A549 (cell line): Measurements from ENCODE around the gene TBC1D28. TPM values are rescaled to one million over a fixed set of nuclear protein-coding genes. Genes with fewer than 3 reads are reported as not detected.
A peak's percentile ranks its signal among the peaks of the same experiment; 100 is the strongest.
"Not testable (repeated sequence)": the region's sequence is repeated elsewhere in the genome, so short reads cannot be mapped to it uniquely, and the experiment has no call there.

Source experiments
- ATAC-seq, 2 experiments: fragments of 200-7000 bp in 1 of 2; fragments of >200 bp in 1 of 2; cut with Nextera tagmentation in 1 of 2; cut with Tn5 transposase in 1 of 2; 3 replicates each; pipeline versions ENCODE4 v1.8.0 to v1.9.1; 2018 to 2020; ENCODE audit warnings: mild to moderate bottlenecking in 1 of 2, moderate library complexity in 1 of 2
- CTCF ChIA-PET: fragments of 300-600 bp; sonication (Branson Sonifier 250); formaldehyde crosslinking; extraction: SDS; loops from one replicate; lab custom pipeline; 2021; ENCODE audit warnings: antibody characterized with exemption, inconsistent platforms; lab: Yijun Ruan, JAX
- POLR2A ChIA-PET: fragments of 350-600 bp; formaldehyde crosslinking; extraction: SDS; loops from one replicate; lab custom pipeline; 2021; ENCODE audit warnings: antibody characterized with exemption, inconsistent platforms; lab: Yijun Ruan, JAX
- DNase-seq, 2 experiments: peaks; one replicate each; pipeline versions ENCODE4 v3.0.0 to v3.0.0-alpha.2; 2011 to 2016; ENCODE audit warnings: low read depth in 1 of 2, low spot score in 1 of 2
- FAIRE-seq: peaks from 2 replicates; lab custom pipeline; 2011; peaks lifted over from hg19 to GRCh38; lab: Jason Lieb, UNC
- H3K27ac ChIP-seq, 2 experiments: fragments of >200 bp; sonication (Bioruptor Twin); formaldehyde crosslinking; 3 replicates each; pipeline ENCODE4 v1.5.1; 2016 to 2017
- H3K4me1 ChIP-seq: fragments of >200 bp; sonication (Bioruptor Twin); formaldehyde crosslinking; 3 replicates; pipeline ENCODE4 v1.6.1; 2016
- H3K4me2 ChIP-seq: fragments of >200 bp; sonication (Bioruptor Twin); formaldehyde crosslinking; 3 replicates; pipeline ENCODE4 v1.6.1; 2016
- H3K4me3 ChIP-seq: fragments of >200 bp; sonication (Bioruptor Twin); formaldehyde crosslinking; 3 replicates; pipeline ENCODE4 v1.5.1; 2016
- H3K9me3 ChIP-seq: fragments of >200 bp; sonication (Bioruptor Twin); formaldehyde crosslinking; 3 replicates; pipeline ENCODE4 v1.6.1; 2016
- PHF8 ChIP-seq: fragments of 200-600 bp; sonication (generic); IDR thresholded peaks from 2 replicates; pipeline ENCODE4 v1.6.1; 2016; ENCODE audit warnings: low read depth, mild to moderate bottlenecking, antibody characterized with exemption, moderate library complexity, borderline replicate concordance
- WGBS: methylation state at CpG from one replicate; pipeline ENCODE4 v1.1.6; 2017; ENCODE audit errors: missing lambda C conversion rate; 5-methylcytosine and 5-hydroxymethylcytosine counted together
- polyA plus RNA-seq, 4 experiments: library from polyadenylated mRNA; depleted of rRNA in 3 of 4; stranded (reverse); fragments of >200 nt; fragmentation: RNase III in 1 of 4; extraction: RNeasy Plus Mini Kit Qiagen cat#74134 plus additional on column Dnase treatment in 1 of 4; gene quantifications; 2 replicates in 3 of 4; 3 replicates in 1 of 4; pipeline ENCODE4 v1.2.3, GENCODE V29; 2011 to 2017
- small RNA-seq, 6 experiments: library from RNA; depleted of rRNA; stranded (forward); fragments of <200 nt; gene quantifications; one replicate each; pipeline ENCODE3, GENCODE V24; 2012

The TBC1D28 gene
- polyA plus RNA-seq, 2 of the 4 experiments (the other 2 are of a cell fraction): not detected

GRCh38 chr17:18624862-18625501 is 19.2 kb downstream of the TBC1D28 start:
- POLR2A ChIA-PET, DNase-seq, H3K4me1 ChIP-seq, H3K9me3 ChIP-seq, FAIRE-seq: not testable (repeated sequence)
- TF ChIP-seq PHF8: 0 out of 2 replicates have a peak, but pooled peaks have one; percentile 25
- H3K4me3 ChIP-seq: peak overlapping the region; percentile 48
- H3K4me2 ChIP-seq: peak overlapping the region; percentile 53
- 81% methylated on average over 18 of the region's 35 CpGs for WGBS
- CTCF ChIA-PET: interaction anchor here (0.8 to 2.1 kb wide), 7 partner anchors 36 to 376 kb away, joined by 3 to 14 read pairs (median 3); no protein-coding TSS in a partner anchor
- ATAC-seq: peak; percentile 59 to 74; a peak in 5 of 6 replicates
- peak overlapping the region; percentile 71 to 81 for H3K27ac ChIP-seq

GRCh38 chr17:18617613-18618012 is 26.6 kb downstream of the TBC1D28 start:
- POLR2A ChIA-PET, H3K9me3 ChIP-seq, H3K4me2 ChIP-seq, H3K4me1 ChIP-seq, H3K4me3 ChIP-seq, H3K27ac ChIP-seq, FAIRE-seq, CTCF ChIA-PET, DNase-seq, ATAC-seq: not testable (repeated sequence)
- 58% methylated on average over 1 of the region's 2 CpGs for WGBS

GRCh38 chr17:18613016-18613415 is 31.2 kb downstream of the TBC1D28 start:
- CTCF ChIA-PET, DNase-seq, H3K4me2 ChIP-seq, POLR2A ChIA-PET, FAIRE-seq, H3K9me3 ChIP-seq, H3K27ac ChIP-seq, H3K4me1 ChIP-seq, H3K4me3 ChIP-seq, ATAC-seq: not testable (repeated sequence)

GRCh38 chr17:18593138-18593537 is 51.1 kb downstream of the TBC1D28 start:
- DNase-seq, H3K4me2 ChIP-seq, POLR2A ChIA-PET, ATAC-seq, H3K9me3 ChIP-seq, H3K4me1 ChIP-seq, H3K4me3 ChIP-seq, H3K27ac ChIP-seq, FAIRE-seq, CTCF ChIA-PET: not testable (repeated sequence)
- WGBS: 78% methylated on average over 2 of the region's 2 CpGs

Small RNA genes lying within 50 kb of the gene (small RNA-seq; reads per million reads assigned to genes)
- 0 reads per million in 6 experiments for gene AC026271.2

Other genes starting within 250 kb of the TBC1D28 start
- not detected in 2 replicates for gene LGALS9C, start 167.6 kb downstream of the TBC1D28 start, polyA plus RNA-seq (2011; rRNA removed)
- gene LGALS9C, start 167.6 kb downstream of the TBC1D28 start, polyA plus RNA-seq (2017; fragmentation: RNase III; extraction: RNeasy Plus Mini Kit Qiagen cat#74134 plus additional on column Dnase treatment): not detected in 3 replicates
- 3.2 and 4.0 TPM in 2 replicates for gene FOXO3B, start 37.9 kb upstream of the TBC1D28 start, polyA plus RNA-seq (2011; rRNA removed)
- 2.6 to 3.2 TPM (median 2.7 TPM) in 3 replicates for gene FOXO3B, start 37.9 kb upstream of the TBC1D28 start, polyA plus RNA-seq (2017; fragmentation: RNase III; extraction: RNeasy Plus Mini Kit Qiagen cat#74134 plus additional on column Dnase treatment)
- 2.6 and 3.4 TPM in 2 replicates for gene FBXW10, start 99.7 kb upstream of the TBC1D28 start, polyA plus RNA-seq (2011; rRNA removed)
- gene FBXW10, start 99.7 kb upstream of the TBC1D28 start, polyA plus RNA-seq (2017; fragmentation: RNase III; extraction: RNeasy Plus Mini Kit Qiagen cat#74134 plus additional on column Dnase treatment): 3.2 to 5.0 TPM (median 3.8 TPM) in 3 replicates
- gene TVP23B, start 136.8 kb upstream of the TBC1D28 start, polyA plus RNA-seq (2011; rRNA removed): 80.8 and 134 TPM in 2 replicates
- 83.5 to 94.1 TPM (median 85.2 TPM) in 3 replicates for gene TVP23B, start 136.8 kb upstream of the TBC1D28 start, polyA plus RNA-seq (2017; fragmentation: RNase III; extraction: RNeasy Plus Mini Kit Qiagen cat#74134 plus additional on column Dnase treatment)
- 76.1 and 82.1 TPM in 2 replicates for gene PRPSAP2, start 213.7 kb upstream of the TBC1D28 start, polyA plus RNA-seq (2011; rRNA removed)
- gene PRPSAP2, start 213.7 kb upstream of the TBC1D28 start, polyA plus RNA-seq (2017; fragmentation: RNase III; extraction: RNeasy Plus Mini Kit Qiagen cat#74134 plus additional on column Dnase treatment): 53.3 to 55.3 TPM (median 54.9 TPM) in 3 replicates